SK-N-MC (cell line): ENCODE results near the gene IP6K1.

ENCODE experiments used
- DNase-seq: peaks from one replicate; pipeline ENCODE4 v3.0.0-alpha.2; 2011; ENCODE audit warnings: low read depth, low spot score
- H3K27ac ChIP-seq: fragments of 200-600 bp; sonication (generic); 2 replicates; pipeline ENCODE4 v1.5.1; 2016; ENCODE audit warnings: mixed run types
- H3K36me3 ChIP-seq: fragments of 200-600 bp; sonication (generic); 2 replicates; pipeline ENCODE4 v1.6.1; 2017; ENCODE audit warnings: antibody characterized with exemption, low read length, mixed read lengths; ENCODE audit not compliant: insufficient read depth
- H3K4me3 ChIP-seq: fragments of 200-600 bp; sonication (generic); 2 replicates; pipeline ENCODE4 v1.5.1; 2016
- H3K9ac ChIP-seq: fragments of 200-600 bp; sonication (generic); 2 replicates; pipeline ENCODE4 v1.8.0; 2017; ENCODE audit warnings: mixed run types, mixed read lengths; ENCODE audit not compliant: insufficient read length
- H3K9me3 ChIP-seq: fragments of 200-600 bp; sonication (generic); 2 replicates; pipeline ENCODE4 v1.6.1; 2017; ENCODE audit warnings: low read depth, mild to moderate bottlenecking, antibody characterized with exemption, low read length, moderate library complexity, mixed read lengths
- EZH2 ChIP-seq: fragments of 200-600 bp; sonication (generic); IDR thresholded peaks from one replicate; pipeline ENCODE4 v1.6.1; 2017; ENCODE audit warnings: antibody characterized with exemption
- FOXP2 ChIP-seq: optimal IDR thresholded peaks from 2 replicates; pipeline ENCODE3; 2011; ENCODE audit warnings: mild to moderate bottlenecking, moderate library complexity; ENCODE audit not compliant: insufficient read depth; ENCODE audit errors: extremely low read length, control extremely low read depth
- POLR2AphosphoS5 ChIP-seq: IDR thresholded peaks from 2 replicates; pipeline ENCODE4 v1.6.1; 2012; ENCODE audit warnings: mild to moderate bottlenecking, low read depth, low read length, borderline replicate concordance

The IP6K1 gene

DNA sequence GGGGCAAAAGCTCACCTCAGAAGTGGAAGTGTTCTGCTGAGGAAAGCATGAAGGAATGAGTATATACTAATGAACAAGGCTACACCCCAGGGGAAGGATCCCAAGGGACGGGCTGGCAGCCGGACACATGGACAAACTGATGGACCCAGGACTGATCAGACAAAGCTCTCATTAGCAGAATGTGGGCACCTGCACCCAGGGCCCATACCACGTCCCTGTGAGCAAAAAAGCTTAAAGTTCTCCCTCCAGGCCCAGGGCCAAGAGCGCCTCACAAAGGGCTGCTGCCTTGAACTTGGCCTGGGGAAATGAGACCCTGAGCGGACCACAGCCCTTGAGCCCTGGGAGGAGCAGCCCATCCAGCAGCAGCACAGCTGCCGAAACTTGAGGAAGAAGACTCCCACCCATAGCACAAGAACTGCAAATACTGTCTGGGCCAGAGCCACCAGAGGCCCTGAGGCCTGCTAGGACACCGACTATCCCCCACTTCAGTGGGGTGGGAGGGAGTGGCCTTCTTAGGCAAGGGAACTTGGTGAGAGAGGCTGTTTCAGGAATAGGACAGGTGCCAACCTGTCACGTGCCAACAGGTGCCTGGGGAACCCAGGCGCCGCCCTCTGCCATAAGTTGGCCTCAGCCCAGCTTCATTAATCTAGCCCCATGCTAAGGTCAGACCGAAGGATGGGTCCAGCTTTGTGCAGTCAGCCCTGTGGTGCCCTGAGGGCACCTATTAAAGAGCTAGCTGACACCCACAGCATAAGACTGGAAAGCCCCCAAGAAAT is 60.2 kb downstream of the IP6K1 start:
- H3K36me3 ChIP-seq, result no peaks in the 10 kb centered on the region; the same call in 1 of the 2 replicates
- H3K27ac ChIP-seq, result no peak overlapping the region
- TF ChIP-seq EZH2, result no peak
- no peak for TF ChIP-seq POLR2AphosphoS5
- TF ChIP-seq FOXP2, result no peak
- no peak overlapping the region for H3K4me3 ChIP-seq
- DNase-seq, result no peak
- no peaks in the 10 kb centered on the region for H3K9me3 ChIP-seq
- H3K9ac ChIP-seq, result no peak overlapping the region

- H3K36me3 ChIP-seq, result no peaks in the 10 kb centered on the region; the same call in 1 of the 2 replicates
- DNase-seq, result no peak
- TF ChIP-seq FOXP2 (no peak), POLR2AphosphoS5 (no peak), EZH2 (no peak)
- no peaks in the 10 kb centered on the region for H3K9me3 ChIP-seq
- H3K4me3 ChIP-seq, result peak overlapping the region; percentile 84
- H3K27ac ChIP-seq, result no peak overlapping the region
- peak overlapping the region; percentile 82 for H3K9ac ChIP-seq
These were observed 61.8 kb downstream of the IP6K1 start for GRCh38 chr3:49724586-49724985.

DNA sequence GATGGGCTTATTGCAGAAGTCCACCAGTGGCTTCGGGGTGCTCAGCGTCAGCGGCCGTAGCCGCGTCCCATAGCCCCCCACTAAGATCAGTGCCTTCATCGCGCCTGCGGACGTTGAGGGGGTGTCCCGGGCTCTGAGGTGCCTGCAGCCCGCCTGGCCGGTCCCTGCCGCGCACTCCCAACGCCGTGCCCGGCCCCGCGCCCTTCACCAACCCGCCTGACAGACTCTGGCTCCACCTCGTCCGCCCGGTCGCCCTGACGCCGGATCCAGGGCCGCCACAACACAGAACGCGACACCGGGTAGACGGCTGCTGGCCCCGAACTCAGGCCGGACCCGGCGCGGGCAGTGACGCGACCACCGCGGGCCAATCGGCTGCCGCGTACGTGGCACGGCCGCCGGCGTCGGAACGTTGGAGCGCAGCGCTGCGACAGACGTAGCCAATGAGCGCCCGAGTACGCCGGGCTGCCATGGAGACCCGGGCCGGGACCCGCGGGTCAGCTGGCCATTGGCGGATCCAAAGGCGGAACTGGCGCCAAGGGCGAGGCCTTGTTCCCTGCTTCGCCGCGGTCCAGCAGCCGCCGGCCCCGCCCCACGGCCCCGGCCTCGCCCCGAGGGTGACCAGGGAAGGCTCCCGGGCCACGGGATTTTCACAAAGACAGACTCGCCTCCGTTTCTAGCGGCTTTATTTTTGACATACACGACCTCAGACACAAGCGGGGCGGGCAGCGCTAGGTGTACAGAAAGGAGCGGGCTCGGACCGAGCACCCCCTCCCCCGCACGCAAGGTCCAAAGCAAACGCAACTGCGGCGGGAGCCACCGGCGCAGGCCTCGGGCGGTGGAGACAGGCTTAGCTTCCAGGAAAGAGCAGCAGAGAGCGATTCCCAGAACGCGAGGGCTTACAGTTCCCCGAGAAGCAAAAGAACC is 62.5 kb downstream of the IP6K1 start, which contains the start of gene GMPPB:
Gene GMPPB (minus strand): TSS at position 324 of the 924 bp plus-strand sequence. CDS start 225 bp downstream, at position 99.
- H3K27ac ChIP-seq, result peak within 1 kb of the TSS; percentile 36; the same call in 1 of the 2 replicates
- no peak for DNase-seq
- peak within 1 kb of the TSS; percentile 84 for H3K4me3 ChIP-seq
- H3K9me3 ChIP-seq, result no peaks in the 10 kb centered on the region
- no peak for TF ChIP-seq EZH2
- TF ChIP-seq POLR2AphosphoS5, result peak; percentile 73
- H3K36me3 ChIP-seq, result no peaks in the 10 kb centered on the region; the same call in 1 of the 2 replicates
- peak within 1 kb of the TSS; percentile 86 for H3K9ac ChIP-seq

DNA sequence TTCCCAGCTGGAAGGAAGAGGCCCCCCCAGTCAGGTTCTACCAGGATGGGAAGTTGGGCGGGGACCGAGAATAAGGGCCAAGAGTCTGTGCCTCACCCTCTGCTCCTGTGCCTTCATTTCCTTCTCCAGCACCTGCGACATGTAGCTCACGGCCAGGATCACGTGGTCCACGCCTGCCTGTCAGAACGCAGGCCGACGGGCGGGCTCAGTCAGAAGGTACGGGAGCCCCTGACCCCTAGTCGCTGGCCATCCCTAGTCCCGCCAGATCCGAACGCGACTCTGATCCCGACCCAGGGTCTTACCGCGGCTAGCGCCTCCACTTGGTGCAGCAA is 63.1 kb downstream of the IP6K1 start:
- TF ChIP-seq FOXP2 (no peak), POLR2AphosphoS5 (no peak), EZH2 (no peak)
- no peak for DNase-seq
- peak overlapping the region; percentile 84 for H3K4me3 ChIP-seq
- H3K27ac ChIP-seq, result no peak overlapping the region; the same call in 1 of the 2 replicates
- H3K9ac ChIP-seq, result peak overlapping the region; percentile 86
- H3K36me3 ChIP-seq, result no peaks in the 10 kb centered on the region; the same call in 1 of the 2 replicates
- no peaks in the 10 kb centered on the region for H3K9me3 ChIP-seq

DNA sequence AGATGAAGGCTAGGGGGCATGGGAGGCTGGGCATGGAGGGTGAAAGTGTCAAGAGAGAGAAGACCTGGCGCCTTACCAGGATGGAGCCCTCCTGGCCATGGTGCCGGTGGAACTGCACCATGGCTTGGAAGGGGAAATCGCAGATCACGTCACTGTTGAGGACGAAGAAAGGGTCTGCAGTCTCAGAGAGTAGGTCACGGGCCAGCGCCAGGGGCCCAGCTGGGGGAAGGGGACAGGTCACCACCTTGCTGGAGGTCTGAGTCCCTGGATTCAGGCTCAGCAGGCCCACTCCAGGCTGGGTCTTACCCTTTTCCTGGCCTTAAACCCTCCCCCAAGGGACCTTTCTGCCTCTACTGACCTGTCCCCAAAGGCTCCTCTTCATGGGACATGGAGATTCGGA is 63.4 kb downstream of the IP6K1 start:
- Histone ChIP-seq H3K4me3 (peak overlapping the region; percentile 84), H3K9ac (peak overlapping the region; percentile 86), H3K27ac (no peak overlapping the region), H3K36me3 (no peaks in the 10 kb centered on the region; the same call in 1 of the 2 replicates), H3K9me3 (no peaks in the 10 kb centered on the region)
- no peak for DNase-seq
- TF ChIP-seq EZH2 (no peak), POLR2AphosphoS5 (no peak), FOXP2 (no peak)

- DNase-seq, result no peak
- no peaks in the 10 kb centered on the region for H3K9me3 ChIP-seq
- no peak overlapping the region for H3K4me3 ChIP-seq
- H3K9ac ChIP-seq, result no peak overlapping the region
- H3K36me3 ChIP-seq, result no peaks in the 10 kb centered on the region; the same call in 1 of the 2 replicates
- TF ChIP-seq EZH2 (no peak), POLR2AphosphoS5 (no peak), FOXP2 (no peak)
- H3K27ac ChIP-seq, result no peak overlapping the region
These were observed 64.2 kb downstream of the IP6K1 start for GRCh38 chr3:49721896-49722781.

DNA sequence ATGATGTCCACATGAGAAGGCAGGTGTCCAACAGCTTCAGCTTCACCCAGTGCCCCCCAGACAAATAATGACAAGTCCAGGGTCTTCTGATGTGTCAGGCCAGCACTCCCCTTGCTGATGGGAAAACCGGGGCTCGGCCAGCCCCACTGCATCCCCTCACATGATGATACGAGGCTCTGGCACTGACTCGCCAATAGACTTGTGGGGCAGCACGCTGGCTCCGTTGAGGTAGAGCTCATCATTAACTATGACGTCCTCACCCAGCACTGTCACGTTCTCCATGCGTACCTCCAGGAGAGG is 64.8 kb downstream of the IP6K1 start:
- no peak overlapping the region for H3K27ac ChIP-seq
- H3K9ac ChIP-seq, result no peak overlapping the region
- TF ChIP-seq FOXP2, result no peak
- TF ChIP-seq EZH2, result no peak
- TF ChIP-seq POLR2AphosphoS5, result no peak
- no peaks in the 10 kb centered on the region for H3K9me3 ChIP-seq
- DNase-seq, result no peak
- no peaks in the 10 kb centered on the region; the same call in 1 of the 2 replicates for H3K36me3 ChIP-seq
- H3K4me3 ChIP-seq, result no peak overlapping the region
